IMR-90 (cell line): Measurements from ENCODE around the gene SIN3B. TPM values are rescaled to one million over a fixed set of nuclear protein-coding genes. Genes with fewer than 3 reads are reported as not detected.

Experiments used
- ATAC-seq: fragments of 200-7000 bp; cut with Tn5 transposase; 2 replicates; pipeline ENCODE4 v1.9.1; 2020; ENCODE audit warnings: low read depth, mild to moderate bottlenecking, moderate library complexity
- BruUV-seq: library from RNA; stranded (reverse); fragments of 400-500 nt; replicated peaks from 2 replicates; lab custom pipeline; 2021; lab: Mats Ljungman, UMichigan
- CTCF ChIA-PET: fragments of 300-600 bp; formaldehyde crosslinking; extraction: SDS; loops from one replicate; lab custom pipeline; 2021; ENCODE audit warnings: antibody characterized with exemption; lab: Yijun Ruan, JAX
- POLR2A ChIA-PET: fragments of 300-600 bp; sonication (Branson Sonifier 250); formaldehyde crosslinking; loops from one replicate; lab custom pipeline; 2022; ENCODE audit warnings: antibody characterized with exemption; ENCODE audit not compliant: unreplicated experiment; lab: Charles Lee
- DNase-seq: peaks from one replicate; pipeline ENCODE4 v3.0.0; 2013
- H2AFZ ChIP-seq: replicated peaks from 2 replicates; pipeline ENCODE3; 2013; ENCODE audit warnings: low read length, mild to moderate bottlenecking; ENCODE audit not compliant: poor library complexity
- H2AK5ac ChIP-seq: 2 replicates; pipeline ENCODE4 v1.6.1; 2013; ENCODE audit warnings: low read depth, low read length, inconsistent platforms
- H2AK9ac ChIP-seq: replicated peaks from 2 replicates; pipeline ENCODE3; 2013; ENCODE audit warnings: mild to moderate bottlenecking, low read depth, low read length, moderate library complexity; ENCODE audit not compliant: poor library complexity
- H2BK120ac ChIP-seq: 2 replicates; pipeline ENCODE4 v1.6.1; 2013; ENCODE audit warnings: low read depth, low read length, inconsistent platforms
- H2BK15ac ChIP-seq: 3 replicates; pipeline ENCODE4 v1.6.1; 2013; ENCODE audit warnings: low read depth, low read length, inconsistent platforms
- H2BK20ac ChIP-seq: 2 replicates; pipeline ENCODE4 v1.6.1; 2013; ENCODE audit warnings: low read depth, mild to moderate bottlenecking, inconsistent platforms, low read length, moderate library complexity
- H2BK5ac ChIP-seq: 2 replicates; pipeline ENCODE4 v1.6.1; 2013; ENCODE audit warnings: mild to moderate bottlenecking, low read depth, low read length, inconsistent platforms; ENCODE audit not compliant: poor library complexity, severe bottlenecking
- H3K14ac ChIP-seq: replicated peaks from 2 replicates; pipeline ENCODE4 v1.6.1; 2013; ENCODE audit warnings: low read depth, low read length, inconsistent platforms
- H3K18ac ChIP-seq: 2 replicates; pipeline ENCODE4 v1.6.1; 2013; ENCODE audit warnings: low read depth, low read length, control low read depth
- H3K23ac ChIP-seq: 2 replicates; pipeline ENCODE4 v1.6.1; 2013; ENCODE audit warnings: low read depth, low read length, inconsistent platforms
- H3K27ac ChIP-seq: 2 replicates; pipeline ENCODE4 v1.5.1; 2013; ENCODE audit warnings: mild to moderate bottlenecking, control low read depth, low read length; ENCODE audit not compliant: insufficient read depth
- H3K27me3 ChIP-seq: 2 replicates; pipeline ENCODE4 v1.6.1; 2013; ENCODE audit warnings: low read length; ENCODE audit not compliant: control insufficient read depth, insufficient read depth
- H3K36me3 ChIP-seq: 2 replicates; pipeline ENCODE4 v1.6.1; 2013; ENCODE audit warnings: low read length, mixed read lengths; ENCODE audit not compliant: control insufficient read depth, insufficient read depth
- H3K4ac ChIP-seq: 2 replicates; pipeline ENCODE4 v1.6.1; 2013; ENCODE audit warnings: low read depth, low read length, inconsistent platforms
- H3K4me1 ChIP-seq: 2 replicates; pipeline ENCODE4 v1.6.1; 2013; ENCODE audit warnings: low read length, mixed read lengths; ENCODE audit not compliant: control insufficient read depth, insufficient read depth
- H3K4me2 ChIP-seq: 2 replicates; pipeline ENCODE4 v1.6.1; 2013; ENCODE audit warnings: low read depth, mild to moderate bottlenecking, control low read depth, low read length, moderate library complexity
- H3K4me3 ChIP-seq: 2 replicates; pipeline ENCODE4 v1.5.1; 2013; ENCODE audit warnings: low read depth, mild to moderate bottlenecking, control low read depth, low read length, moderate library complexity; ENCODE audit not compliant: insufficient read depth
- H3K56ac ChIP-seq: 2 replicates; pipeline ENCODE4 v1.6.1; 2013; ENCODE audit warnings: low read length, inconsistent platforms; ENCODE audit not compliant: insufficient read depth; ENCODE audit errors: extremely low read depth
- H3K79me1 ChIP-seq, 2 experiments: 2 replicates each; pipeline ENCODE4 v1.6.1; 2013; ENCODE audit warnings: low read length in 2 of 2, inconsistent platforms in 1 of 2, low read depth in 1 of 2
- H3K9ac ChIP-seq: 2 replicates; pipeline ENCODE4 v1.6.1; 2013; ENCODE audit warnings: low read depth, low read length, control low read depth
- H3K9me1 ChIP-seq: 2 replicates; pipeline ENCODE4 v1.6.1; 2013; ENCODE audit warnings: low read length, inconsistent platforms; ENCODE audit not compliant: insufficient read depth
- H3K9me3 ChIP-seq: 2 replicates; pipeline ENCODE4 v1.6.1; 2013; ENCODE audit warnings: low read length; ENCODE audit not compliant: control insufficient read depth, insufficient read depth
- H4K20me1 ChIP-seq: 2 replicates; pipeline ENCODE4 v1.6.1; 2013; ENCODE audit warnings: low read length, inconsistent platforms; ENCODE audit not compliant: insufficient read depth
- H4K5ac ChIP-seq: 2 replicates; pipeline ENCODE4 v1.6.1; 2013; ENCODE audit warnings: mild to moderate bottlenecking, low read depth, low read length, control low read depth
- H4K8ac ChIP-seq, 2 experiments: 2 replicates each; pipeline ENCODE4 v1.6.1; 2013; ENCODE audit warnings: low read depth in 2 of 2, low read length in 2 of 2, control low read depth in 1 of 2, inconsistent platforms in 1 of 2
- H4K91ac ChIP-seq: 2 replicates; pipeline ENCODE4 v1.6.1; 2013; ENCODE audit warnings: low read depth, low read length, inconsistent platforms; ENCODE audit not compliant: insufficient read depth
- BHLHE40 ChIP-seq: fragments of 150-350 bp; IDR thresholded peaks from 2 replicates; pipeline ENCODE4 v1.6.1; 2016; ENCODE audit warnings: mild to moderate bottlenecking, low read depth, low read length
- CHD1 ChIP-seq: IDR thresholded peaks from 2 replicates; pipeline ENCODE4 v1.6.1; 2012; ENCODE audit warnings: low read depth, low read length, improper control_type of control experiment
- CTCF ChIP-seq: conservative IDR thresholded peaks from 2 replicates; pipeline ENCODE4 v1.5.1; 2012; ENCODE audit warnings: mild to moderate bottlenecking, low read depth, low read length, improper control_type of control experiment
- ELK1 ChIP-seq: fragments of 150-350 bp; IDR thresholded peaks from 2 replicates; pipeline ENCODE4 v1.6.1; 2016; ENCODE audit warnings: low read depth, mild to moderate bottlenecking, low read length, moderate library complexity, borderline replicate concordance
- MXI1 ChIP-seq: IDR thresholded peaks from 2 replicates; pipeline ENCODE4 v1.6.1; 2012; ENCODE audit warnings: low read depth, mild to moderate bottlenecking, low read length, moderate library complexity, borderline replicate concordance
- NFE2L2 ChIP-seq: fragments of 150-350 bp; IDR thresholded peaks from 2 replicates; pipeline ENCODE4 v1.6.1; 2016; ENCODE audit warnings: low read depth, mild to moderate bottlenecking, low read length
- POLR2A ChIP-seq: IDR thresholded peaks from 2 replicates; pipeline ENCODE4 v1.6.1; 2012; ENCODE audit warnings: mild to moderate bottlenecking, low read depth, low read length
- RAD21 ChIP-seq: IDR thresholded peaks from 2 replicates; pipeline ENCODE4 v1.6.1; 2012; ENCODE audit warnings: low read length, improper control_type of control experiment
- SMC3 ChIP-seq: fragments of 150-350 bp; IDR thresholded peaks from 2 replicates; pipeline ENCODE4 v1.6.1; 2016; ENCODE audit warnings: low read depth, mild to moderate bottlenecking, antibody characterized with exemption, low read length, moderate library complexity
- WGBS, 2 experiments: methylation state at CpG; one replicate each; pipeline versions ENCODE4 v1.1.5 to v1.1.7; 2013; ENCODE audit warnings: missing lambda C conversion rate in 2 of 2; ENCODE audit not compliant: insufficient read length in 1 of 2; ENCODE audit errors: extremely low coverage in 2 of 2; 5-methylcytosine and 5-hydroxymethylcytosine counted together
- dilution Hi-C: fragments of 300-500 bp; cut with HindIII; formaldehyde crosslinking; loops from one replicate; pipeline ENCODE4 v1.14.3; 2018; ENCODE audit warnings: low sequenced_read_pairs; ENCODE audit not compliant: unreplicated experiment
- in situ Hi-C: fragments of 300-500 bp; cut with MboI; formaldehyde crosslinking; loops from 3 replicates; pipeline ENCODE4 v1.14.3; 2019; ENCODE audit warnings: low sequenced_read_pairs, inconsistent platforms, mixed read lengths
- intact Hi-C: fragments of 100-400 bp; cut with micrococcal nuclease; formaldehyde crosslinking; loops from 2 replicates; pipeline ENCODE4 v1.10.0; 2022
- polyA plus RNA-seq, 3 experiments: library from polyadenylated mRNA; depleted of rRNA; stranded (reverse); fragments of >200 nt; gene quantifications; 2 replicates each; pipeline ENCODE4 v1.2.3, GENCODE V29; 2012; ENCODE audit warnings: low replicate concordance in 1 of 3
- total RNA-seq: library from RNA; depleted of rRNA; stranded (reverse); fragments of >200 nt; gene quantifications from 2 replicates; pipeline ENCODE4 v1.2.3, GENCODE V29; 2012

SIN3B gene
- total and polyA plus RNA-seq, 2 of the 4 experiments (the other 2 are of a cell fraction), result 7.9 to 40.0 TPM

GRCh38 chr19:16891696-16892382 is 62.6 kb downstream of the SIN3B start:
- CTCF ChIA-PET, result no interaction called here
- H3K14ac ChIP-seq, result no peak overlapping the region
- H3K27ac ChIP-seq, result no peak overlapping the region

More at GRCh38 chr19:16891696-16892382, 62.6 kb downstream of the SIN3B start:
- Histone ChIP-seq H2AFZ (no peak overlapping the region), H3K9me1 (no peaks in the 10 kb centered on the region), H3K36me3 (no peaks in the 10 kb centered on the region), H2BK120ac (no peak overlapping the region), H2AK5ac (no peak overlapping the region), H3K23ac (no peak overlapping the region), H3K18ac (no peak overlapping the region), H4K5ac (no peak overlapping the region), H3K4ac (no peak overlapping the region), H4K91ac (no peak overlapping the region), H3K79me1 (no peaks in the 10 kb centered on the region), H3K4me2 (no peak overlapping the region), H3K4me1 (no peaks in the 10 kb centered on the region), H2BK15ac (no peak overlapping the region), H2BK20ac (no peak overlapping the region), H3K9me3 (no peaks in the 10 kb centered on the region), H4K20me1 (no peaks in the 10 kb centered on the region), H3K56ac (no peak overlapping the region), H4K8ac (no peak overlapping the region), H2BK5ac (no peak overlapping the region), H2AK9ac (no peak overlapping the region), H3K9ac (no peak overlapping the region), H3K27me3 (peaks cover 8% of the 10 kb centered on the region; the same call in 1 of the 2 replicates), H3K4me3 (no peak overlapping the region)
- DNase-seq (no peak), ATAC-seq (no peak)
- POLR2A ChIA-PET, result no interaction called here
- intact Hi-C loops (no loop called here), in situ Hi-C loops (no loop called here), dilution Hi-C loops (no loop called here)
- no peak for TF ChIP-seq MXI1
- no peak for TF ChIP-seq POLR2A
- no peak for TF ChIP-seq BHLHE40
- no peak for TF ChIP-seq NFE2L2
- no peak for TF ChIP-seq ELK1
- no peak for TF ChIP-seq CTCF
- no peak for TF ChIP-seq SMC3
- TF ChIP-seq CHD1, result no peak
- TF ChIP-seq RAD21, result no peak
- no TSS peak for BruUV-seq
- 80% methylated on average over 2 of the region's 12 CpGs; no CpG with 5 or more reads in 1 of the 2 experiments for WGBS, 2 experiments
